Thoracic aorta (tissue), 2 donors: ENCODE measurements around the gene SSTR3. TPM values are rescaled to one million over a fixed set of nuclear protein-coding genes. Genes with fewer than 3 reads are reported as not detected.

ENCODE experiments used
- ATAC-seq: fragments of 150-250 bp; one replicate; pipeline ENCODE4 v1.8.0; 2017; ENCODE audit warnings: low read depth; ENCODE audit not compliant: insufficient number of reproducible peaks, low FRiP score
- DNase-seq: peaks from one replicate; pipeline ENCODE4 v3.0.0-alpha.2; 2020; ENCODE audit warnings: low spot score
- H3K27ac ChIP-seq, 2 donors: fragments of 200-600 bp; sonication (generic); 1 replicate in 1 of 2; 2 replicates in 1 of 2; pipeline ENCODE4 v1.5.1; 2016; ENCODE audit warnings: mild to moderate bottlenecking in 2 of 2, moderate library complexity in 2 of 2
- H3K27me3 ChIP-seq: fragments of 200-600 bp; sonication (generic); replicated peaks from 2 replicates; pipeline ENCODE4 v1.6.0; 2016; ENCODE audit warnings: mild to moderate bottlenecking; ENCODE audit not compliant: insufficient read depth
- H3K36me3 ChIP-seq: fragments of 200-600 bp; sonication (generic); one replicate; pipeline ENCODE4 v1.5.1; 2016
- H3K4me1 ChIP-seq, 2 donors: fragments of 200-600 bp; sonication (generic); 1 replicate in 1 of 2; 2 replicates in 1 of 2; pipeline versions ENCODE4 v1.5.1 to v1.6.0; 2016; ENCODE audit warnings: low read depth in 2 of 2, mild to moderate bottlenecking in 1 of 2; ENCODE audit not compliant: control insufficient read depth in 1 of 2
- H3K4me3 ChIP-seq: fragments of 200-600 bp; sonication (generic); 2 replicates; pipeline ENCODE4 v1.5.1; 2016; ENCODE audit warnings: mild to moderate bottlenecking
- H3K9me3 ChIP-seq: fragments of 200-600 bp; sonication (generic); 2 replicates; pipeline ENCODE4 v1.5.1; 2016
- total RNA-seq, 2 donors: library from RNA; depleted of rRNA; stranded (reverse); fragments of >200 nt; gene quantifications; one replicate each; pipeline versions ENCODE4 v1.1.0 to v1.2.3, GENCODE V29; 2016
- TF ChIP-seq, protein P1 (sequence below): fragments of 200-600 bp; sonication (generic); IDR thresholded peaks from one replicate; pipeline ENCODE4 v1.5.1; 2019; ENCODE audit warnings: antibody characterized with exemption

Gene SSTR3
- total RNA-seq, 2 donors from 2014 or later = not detected

DNA sequence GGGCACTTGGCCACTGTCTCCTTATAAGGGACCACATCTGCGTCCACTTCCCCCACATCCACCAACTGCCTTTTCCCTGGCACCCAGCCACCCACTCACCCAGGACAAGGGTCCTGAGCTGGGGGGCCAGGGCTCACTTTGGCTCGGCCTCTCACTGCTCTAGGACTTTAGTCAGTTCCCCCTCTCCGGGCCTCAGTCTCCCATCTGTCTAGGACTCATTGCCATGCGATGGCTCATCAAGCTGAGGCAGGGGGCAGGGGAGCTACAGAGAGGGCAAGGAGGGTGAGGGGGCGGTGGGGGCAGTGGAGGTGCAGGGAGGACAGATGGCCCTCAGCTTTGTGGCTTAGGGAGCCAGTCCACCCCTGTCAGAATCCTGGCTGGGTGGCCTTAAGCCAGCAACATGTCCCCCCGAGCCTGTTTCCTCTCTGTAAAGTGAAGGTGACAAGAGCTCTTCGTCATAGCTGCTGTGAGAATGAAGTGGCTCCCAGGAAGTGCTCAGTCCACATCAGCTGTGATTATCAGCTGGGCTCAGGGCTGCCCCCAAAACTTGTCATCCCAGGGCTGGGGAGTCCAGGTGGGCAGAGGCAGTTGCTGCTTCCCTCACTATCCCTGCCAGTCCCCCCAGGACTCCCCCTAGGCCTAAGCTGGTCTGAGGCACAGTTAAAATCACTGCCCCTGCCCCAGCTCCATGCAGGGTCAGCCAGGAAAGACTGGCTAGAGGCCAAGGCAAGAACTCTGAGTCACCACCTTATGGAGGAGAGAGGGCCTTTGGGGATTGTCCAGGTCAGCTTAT is 16.9 kb upstream of the SSTR3 start:
- TF ChIP-seq, protein P1, sequence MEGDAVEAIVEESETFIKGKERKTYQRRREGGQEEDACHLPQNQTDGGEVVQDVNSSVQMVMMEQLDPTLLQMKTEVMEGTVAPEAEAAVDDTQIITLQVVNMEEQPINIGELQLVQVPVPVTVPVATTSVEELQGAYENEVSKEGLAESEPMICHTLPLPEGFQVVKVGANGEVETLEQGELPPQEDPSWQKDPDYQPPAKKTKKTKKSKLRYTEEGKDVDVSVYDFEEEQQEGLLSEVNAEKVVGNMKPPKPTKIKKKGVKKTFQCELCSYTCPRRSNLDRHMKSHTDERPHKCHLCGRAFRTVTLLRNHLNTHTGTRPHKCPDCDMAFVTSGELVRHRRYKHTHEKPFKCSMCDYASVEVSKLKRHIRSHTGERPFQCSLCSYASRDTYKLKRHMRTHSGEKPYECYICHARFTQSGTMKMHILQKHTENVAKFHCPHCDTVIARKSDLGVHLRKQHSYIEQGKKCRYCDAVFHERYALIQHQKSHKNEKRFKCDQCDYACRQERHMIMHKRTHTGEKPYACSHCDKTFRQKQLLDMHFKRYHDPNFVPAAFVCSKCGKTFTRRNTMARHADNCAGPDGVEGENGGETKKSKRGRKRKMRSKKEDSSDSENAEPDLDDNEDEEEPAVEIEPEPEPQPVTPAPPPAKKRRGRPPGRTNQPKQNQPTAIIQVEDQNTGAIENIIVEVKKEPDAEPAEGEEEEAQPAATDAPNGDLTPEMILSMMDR = no peak
- H3K4me3 ChIP-seq = no peak overlapping the region
- ATAC-seq = no peak
- no peak overlapping the region for H3K27ac ChIP-seq
- no peaks in the 10 kb centered on the region for H3K9me3 ChIP-seq
- no peak for DNase-seq
- peaks cover 2 to 4% of the 10 kb centered on the region in 2 donors for H3K4me1 ChIP-seq
- H3K27me3 ChIP-seq = no peaks in the 10 kb centered on the region
- no peaks in the 10 kb centered on the region for H3K36me3 ChIP-seq

DNA sequence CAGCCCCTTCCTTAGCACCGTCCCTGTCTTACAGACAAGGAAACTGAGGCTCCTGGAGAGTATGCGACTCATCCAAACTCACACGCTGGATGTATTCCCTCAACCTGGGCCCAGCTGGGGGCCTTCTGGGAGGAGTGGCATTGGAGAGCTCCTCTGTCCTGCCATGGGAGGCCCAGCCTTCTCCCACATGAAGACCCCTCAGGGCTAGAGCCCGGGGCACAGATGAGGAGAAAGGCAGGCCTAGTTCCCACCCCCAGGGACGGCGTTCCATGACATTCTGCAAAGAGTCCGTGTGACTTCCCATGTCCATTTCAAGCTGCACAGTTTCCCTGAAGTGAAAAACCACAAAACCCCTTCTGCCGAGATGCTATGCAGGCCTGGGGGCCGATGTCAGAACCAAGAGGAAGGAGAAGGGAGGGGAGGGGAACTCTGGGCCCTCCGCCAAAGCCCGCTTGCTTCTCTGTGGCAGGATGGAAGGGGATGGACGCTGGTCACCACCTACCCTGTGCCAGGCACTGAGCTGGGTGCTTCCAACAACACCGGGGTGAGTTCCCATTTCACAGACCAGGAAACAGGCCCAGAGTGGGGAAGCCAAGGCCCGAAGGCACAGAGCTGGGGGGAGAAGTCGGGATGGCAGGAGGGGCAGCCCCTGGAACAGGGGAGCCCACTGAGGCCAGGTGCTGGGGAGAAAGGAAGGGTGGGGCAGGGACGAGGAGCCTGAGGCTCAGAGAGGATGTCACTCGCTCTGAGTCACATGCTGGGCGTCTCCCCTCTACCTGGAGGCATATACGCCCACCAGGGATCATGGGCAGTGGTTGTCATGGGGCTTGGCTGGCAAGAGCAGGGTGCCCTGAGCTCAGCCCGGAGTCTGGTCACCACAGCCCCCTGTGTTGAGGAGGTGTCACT is 16.1 kb upstream of the SSTR3 start:
- H3K27ac ChIP-seq = no peak overlapping the region
- peaks cover 2 to 4% of the 10 kb centered on the region in 2 donors for H3K4me1 ChIP-seq
- no peaks in the 10 kb centered on the region for H3K36me3 ChIP-seq
- no peaks in the 10 kb centered on the region for H3K27me3 ChIP-seq
- DNase-seq (no peak), ATAC-seq (no peak)
- no peak overlapping the region for H3K4me3 ChIP-seq
- H3K9me3 ChIP-seq = no peaks in the 10 kb centered on the region
- TF ChIP-seq, protein P1 = no peak

DNA sequence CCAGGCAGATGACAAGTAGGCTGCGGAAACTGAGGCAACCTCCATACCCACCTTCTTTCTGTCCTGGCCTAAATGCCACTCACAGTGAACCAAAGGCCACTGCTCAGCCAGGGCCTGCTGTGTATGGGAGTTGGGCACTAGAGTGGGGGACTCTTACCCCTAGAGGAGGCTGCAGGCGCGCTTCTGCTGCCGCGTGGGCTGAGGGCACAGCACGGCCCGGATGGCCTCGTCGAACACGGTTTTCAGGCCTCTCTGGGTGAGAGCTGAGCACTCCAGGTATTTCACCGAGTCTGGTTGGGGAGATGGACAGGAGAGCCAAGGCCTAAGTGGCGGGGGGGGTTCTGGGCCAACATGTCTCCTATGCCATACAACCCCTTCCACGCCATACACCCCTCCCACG is 14.2 kb upstream of the SSTR3 start:
- TF ChIP-seq, protein P1 = no peak
- ATAC-seq (no peak), DNase-seq (no peak)
- no peak overlapping the region for H3K4me3 ChIP-seq
- H3K4me1 ChIP-seq = peaks cover 2 to 4% of the 10 kb centered on the region in 2 donors
- no peaks in the 10 kb centered on the region for H3K27me3 ChIP-seq
- no peak overlapping the region for H3K27ac ChIP-seq
- no peaks in the 10 kb centered on the region for H3K36me3 ChIP-seq
- H3K9me3 ChIP-seq = no peaks in the 10 kb centered on the region

DNA sequence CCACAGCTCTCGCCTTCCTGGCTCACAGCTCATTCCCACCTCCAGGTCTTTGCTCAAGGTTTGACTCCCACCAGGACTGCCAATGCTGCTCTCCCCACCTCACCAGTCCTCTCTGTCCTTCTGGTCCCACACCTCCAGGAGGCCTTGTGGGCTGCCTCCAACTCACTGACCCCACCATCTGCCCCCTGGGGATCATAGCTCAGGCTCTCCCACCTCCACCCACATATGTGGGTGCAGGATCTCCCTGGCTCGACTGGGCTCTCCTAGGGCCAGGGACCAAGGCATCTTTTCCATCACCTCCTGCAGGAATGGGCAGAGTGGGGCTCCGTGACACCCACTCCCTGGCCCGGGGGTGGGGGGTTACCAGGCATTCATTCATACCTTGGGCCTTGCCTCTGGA is 13.8 kb upstream of the SSTR3 start:
- Histone ChIP-seq H3K27ac (no peak overlapping the region), H3K9me3 (no peaks in the 10 kb centered on the region), H3K4me3 (no peak overlapping the region), H3K4me1 (peaks cover 2 to 4% of the 10 kb centered on the region in 2 donors), H3K27me3 (no peaks in the 10 kb centered on the region), H3K36me3 (no peaks in the 10 kb centered on the region)
- TF ChIP-seq, protein P1 = no peak
- ATAC-seq (no peak), DNase-seq (no peak)

DNA sequence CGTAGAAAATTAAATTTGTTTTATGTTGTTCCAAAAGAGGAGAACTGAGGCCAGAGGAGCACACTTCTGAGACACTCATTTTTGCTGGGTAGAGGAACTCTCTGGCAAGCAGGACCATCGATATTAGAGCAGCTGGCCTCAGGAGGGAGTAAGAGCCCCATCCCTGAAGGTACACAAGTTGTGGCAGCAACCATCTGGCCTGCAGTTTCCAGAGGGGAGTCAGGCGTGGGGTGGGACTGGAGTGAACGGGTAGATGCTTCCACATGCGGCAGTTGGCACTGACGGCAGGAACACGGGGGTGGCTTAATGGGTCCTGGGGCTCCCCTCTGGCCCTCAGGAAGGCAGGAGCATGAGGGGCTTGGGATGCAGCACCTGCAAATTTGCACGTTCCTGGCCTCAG is 13.2 kb upstream of the SSTR3 start:
- no peak for DNase-seq
- Histone ChIP-seq H3K36me3 (no peaks in the 10 kb centered on the region), H3K4me1 (peaks cover 2 to 4% of the 10 kb centered on the region in 2 donors), H3K27ac (no peak overlapping the region), H3K4me3 (no peak overlapping the region), H3K9me3 (no peaks in the 10 kb centered on the region), H3K27me3 (no peaks in the 10 kb centered on the region)
- TF ChIP-seq, protein P1 = no peak
- ATAC-seq = no peak
